PFSK-1 (cell line): Measurements from ENCODE around the gene HK1.

Experiments
- FOXP2 ChIP-seq: optimal IDR thresholded peaks from 2 replicates; pipeline ENCODE3; 2011; ENCODE audit warnings: borderline replicate concordance, control low read depth, inconsistent platforms; ENCODE audit not compliant: insufficient read depth; ENCODE audit errors: extremely low read length, extremely low read depth
- POLR2AphosphoS5 ChIP-seq: IDR thresholded peaks from 2 replicates; pipeline ENCODE4 v1.6.1; 2012; ENCODE audit warnings: low read depth, mild to moderate bottlenecking, control low read depth, low read length, moderate library complexity
- SIN3A ChIP-seq: IDR thresholded peaks from 2 replicates; pipeline ENCODE4 v1.6.1; 2012; ENCODE audit warnings: mild to moderate bottlenecking, low read length, moderate library complexity, borderline replicate concordance; ENCODE audit not compliant: insufficient read depth
- TAF1 ChIP-seq: IDR thresholded peaks from 2 replicates; pipeline ENCODE4 v1.6.1; 2012; ENCODE audit warnings: low read length, control low read depth, borderline replicate concordance; ENCODE audit not compliant: insufficient read depth
- TF ChIP-seq, protein P1 (sequence below), 2 experiments: IDR thresholded peaks; 2 replicates each; pipeline versions ENCODE4 v1.6.1 to v1.8.0; 2011 to 2012; ENCODE audit warnings: low read depth in 2 of 2, low read length in 2 of 2, control low read depth in 1 of 2, inconsistent platforms in 1 of 2, mild to moderate bottlenecking in 1 of 2, moderate library complexity in 1 of 2; ENCODE audit not compliant: insufficient read depth in 1 of 2

The HK1 gene

DNA sequence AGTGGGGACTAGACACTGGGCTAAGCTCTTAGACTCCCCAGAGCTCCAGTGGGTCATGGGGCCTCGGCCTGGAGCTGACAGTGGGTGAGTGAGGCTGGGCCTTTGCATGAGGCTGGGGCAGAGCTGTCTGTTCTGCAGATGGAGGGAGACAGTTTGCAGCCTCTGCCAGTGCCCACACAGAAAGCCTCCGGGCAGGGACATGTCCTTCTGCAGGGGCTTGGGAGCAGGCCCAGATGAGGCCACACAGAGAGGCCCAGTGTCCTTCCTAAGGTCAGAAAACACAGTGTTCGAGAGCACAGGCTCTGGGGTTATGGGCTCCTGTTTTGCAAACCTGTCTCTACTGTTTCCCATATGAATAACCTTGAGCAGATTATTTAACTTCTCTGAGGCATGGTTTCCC lies 25.1 kb upstream of the HK1 start:
- no peak for TF ChIP-seq POLR2AphosphoS5
- TF ChIP-seq, protein P1, sequence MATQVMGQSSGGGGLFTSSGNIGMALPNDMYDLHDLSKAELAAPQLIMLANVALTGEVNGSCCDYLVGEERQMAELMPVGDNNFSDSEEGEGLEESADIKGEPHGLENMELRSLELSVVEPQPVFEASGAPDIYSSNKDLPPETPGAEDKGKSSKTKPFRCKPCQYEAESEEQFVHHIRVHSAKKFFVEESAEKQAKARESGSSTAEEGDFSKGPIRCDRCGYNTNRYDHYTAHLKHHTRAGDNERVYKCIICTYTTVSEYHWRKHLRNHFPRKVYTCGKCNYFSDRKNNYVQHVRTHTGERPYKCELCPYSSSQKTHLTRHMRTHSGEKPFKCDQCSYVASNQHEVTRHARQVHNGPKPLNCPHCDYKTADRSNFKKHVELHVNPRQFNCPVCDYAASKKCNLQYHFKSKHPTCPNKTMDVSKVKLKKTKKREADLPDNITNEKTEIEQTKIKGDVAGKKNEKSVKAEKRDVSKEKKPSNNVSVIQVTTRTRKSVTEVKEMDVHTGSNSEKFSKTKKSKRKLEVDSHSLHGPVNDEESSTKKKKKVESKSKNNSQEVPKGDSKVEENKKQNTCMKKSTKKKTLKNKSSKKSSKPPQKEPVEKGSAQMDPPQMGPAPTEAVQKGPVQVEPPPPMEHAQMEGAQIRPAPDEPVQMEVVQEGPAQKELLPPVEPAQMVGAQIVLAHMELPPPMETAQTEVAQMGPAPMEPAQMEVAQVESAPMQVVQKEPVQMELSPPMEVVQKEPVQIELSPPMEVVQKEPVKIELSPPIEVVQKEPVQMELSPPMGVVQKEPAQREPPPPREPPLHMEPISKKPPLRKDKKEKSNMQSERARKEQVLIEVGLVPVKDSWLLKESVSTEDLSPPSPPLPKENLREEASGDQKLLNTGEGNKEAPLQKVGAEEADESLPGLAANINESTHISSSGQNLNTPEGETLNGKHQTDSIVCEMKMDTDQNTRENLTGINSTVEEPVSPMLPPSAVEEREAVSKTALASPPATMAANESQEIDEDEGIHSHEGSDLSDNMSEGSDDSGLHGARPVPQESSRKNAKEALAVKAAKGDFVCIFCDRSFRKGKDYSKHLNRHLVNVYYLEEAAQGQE (IDR thresholded peaks at IDR 0.05; ENCODE audit: insufficient read depth in 1 of 2, low read depth in 2 of 2, low read length in 2 of 2), result no peak
- TF ChIP-seq TAF1, result no peak
- TF ChIP-seq SIN3A, result no peak
- TF ChIP-seq FOXP2, result no peak

- TF ChIP-seq, protein P1 (IDR thresholded peaks at IDR 0.05; ENCODE audit: insufficient read depth in 1 of 2, low read depth in 2 of 2, low read length in 2 of 2), result peak; percentile 61 to 79; a peak in 2 of 4 replicates
- no peak for TF ChIP-seq TAF1
Observed at GRCh38 chr10:69254877-69255276, 23.4 kb upstream of the HK1 start.

- TF ChIP-seq FOXP2, result no peak
- TF ChIP-seq, protein P1 (IDR thresholded peaks at IDR 0.05; ENCODE audit: insufficient read depth in 1 of 2, low read depth in 2 of 2, low read length in 2 of 2), result no peak
- TF ChIP-seq POLR2AphosphoS5, result no peak
- TF ChIP-seq SIN3A, result no peak
- TF ChIP-seq TAF1, result no peak
Observed at GRCh38 chr10:69259547-69260243, 18.6 kb upstream of the HK1 start.

DNA sequence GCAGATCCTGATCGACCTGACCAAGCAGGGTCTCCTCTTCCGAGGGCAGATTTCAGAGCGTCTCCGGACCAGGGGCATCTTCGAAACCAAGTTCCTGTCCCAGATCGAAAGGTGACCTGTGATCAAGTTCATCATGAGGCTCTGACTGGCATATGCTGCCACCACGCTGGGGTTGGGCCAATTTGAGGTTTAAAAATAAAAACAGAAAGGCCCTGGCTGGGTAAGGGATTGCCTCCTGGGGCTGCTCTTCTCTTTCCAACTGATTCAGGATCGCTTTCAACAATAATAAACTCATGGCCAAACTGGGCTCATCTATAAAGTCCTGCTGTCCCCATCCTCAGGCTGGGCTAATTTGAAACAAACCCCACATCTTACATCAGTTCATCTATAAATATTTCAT lies 17.1 kb upstream of the HK1 start:
- TF ChIP-seq POLR2AphosphoS5 (no peak), FOXP2 (no peak), SIN3A (no peak), TAF1 (no peak)
- TF ChIP-seq, protein P1 (IDR thresholded peaks at IDR 0.05; ENCODE audit: insufficient read depth in 1 of 2, low read depth in 2 of 2, low read length in 2 of 2), result no peak

DNA sequence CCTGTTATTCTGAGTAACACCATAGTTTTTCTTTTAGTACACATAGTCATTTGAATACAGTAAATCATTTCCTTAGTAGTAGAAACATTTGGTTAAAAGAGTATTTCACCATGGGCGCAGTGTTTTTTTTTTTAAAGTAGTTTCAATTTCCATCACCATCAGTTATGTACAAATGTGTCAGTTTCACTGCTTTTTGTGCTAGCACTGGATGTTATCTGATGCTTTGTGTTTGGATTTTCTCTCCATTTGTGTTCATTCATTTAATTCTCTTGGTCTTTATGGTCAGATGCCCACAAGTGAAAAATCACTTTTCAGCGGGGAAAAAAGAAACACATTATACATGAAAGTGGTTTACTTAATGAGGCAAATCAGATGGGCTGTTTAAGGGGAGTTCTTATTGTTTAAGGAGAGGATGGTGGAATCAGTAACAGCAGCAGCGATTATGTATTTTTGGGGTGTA lies 16.0 kb upstream of the HK1 start:
- TF ChIP-seq TAF1 (no peak), SIN3A (no peak), FOXP2 (no peak), POLR2AphosphoS5 (no peak)
- TF ChIP-seq, protein P1 (IDR thresholded peaks at IDR 0.05; ENCODE audit: insufficient read depth in 1 of 2, low read depth in 2 of 2, low read length in 2 of 2), result no peak
